ENCODE results near the gene SDCBP2. TPM values are rescaled to one million over a fixed set of nuclear protein-coding genes. Genes with fewer than 3 reads are reported as not detected.

SDCBP2 gene
- total and polyA plus RNA-seq, 2 of the 13 experiments (the other 11 are each of a cell fraction or from before 2014, with no cell fraction given): 1.2 to 2.4 TPM

DNA sequence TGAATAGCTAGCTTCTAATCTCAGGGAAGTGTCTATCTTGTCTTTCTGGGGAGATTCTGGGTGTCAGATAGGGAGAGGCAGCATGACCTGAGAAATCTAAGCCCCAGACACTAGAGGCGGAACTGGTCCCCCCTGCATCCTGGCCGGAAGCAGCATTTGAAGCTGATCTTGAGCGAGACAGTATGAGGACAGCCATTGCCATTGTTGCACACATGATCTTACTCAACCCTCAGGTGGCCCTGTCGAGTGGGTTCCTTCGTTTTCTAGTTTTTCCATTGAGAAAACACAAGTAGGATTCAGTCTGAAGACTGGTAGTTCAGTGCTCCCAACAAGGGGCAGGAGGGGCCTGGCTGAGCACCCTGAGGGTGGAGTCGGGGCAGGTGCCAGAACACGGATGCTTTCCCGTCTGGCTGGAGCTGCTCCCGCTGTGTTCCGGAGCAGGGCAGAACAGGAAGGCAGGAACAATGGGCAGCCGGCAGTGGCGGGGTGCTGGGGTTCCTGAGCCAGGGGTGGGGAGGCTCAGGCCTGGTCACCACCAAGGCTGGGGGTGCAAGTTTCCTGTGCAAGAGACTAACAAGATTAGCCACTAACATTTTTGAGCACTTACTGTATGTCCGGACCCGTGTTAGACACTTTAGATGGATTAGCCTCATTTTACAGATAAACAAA is 7.9 kb upstream of the SDCBP2 start (continued):
- TF ChIP-seq, protein P1, sequence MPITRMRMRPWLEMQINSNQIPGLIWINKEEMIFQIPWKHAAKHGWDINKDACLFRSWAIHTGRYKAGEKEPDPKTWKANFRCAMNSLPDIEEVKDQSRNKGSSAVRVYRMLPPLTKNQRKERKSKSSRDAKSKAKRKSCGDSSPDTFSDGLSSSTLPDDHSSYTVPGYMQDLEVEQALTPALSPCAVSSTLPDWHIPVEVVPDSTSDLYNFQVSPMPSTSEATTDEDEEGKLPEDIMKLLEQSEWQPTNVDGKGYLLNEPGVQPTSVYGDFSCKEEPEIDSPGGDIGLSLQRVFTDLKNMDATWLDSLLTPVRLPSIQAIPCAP (CRISPR knock-in tag; IDR thresholded peaks at IDR 0.05; ENCODE audit: low read depth): 0 out of 2 replicates have a peak, but pooled peaks have one; percentile 29
- 0 out of 4 replicates have a peak, but pooled peaks of 1 of the 2 experiments have one; percentile 35 for TF ChIP-seq POLR2A (IDR thresholded peaks at IDR 0.05; ENCODE audit: insufficient read depth in 1 of 2, low read depth in 2 of 2, low read length in 2 of 2)
- no peak for TF ChIP-seq TCF12 (IDR thresholded peaks at IDR 0.05)
- no peak for TF ChIP-seq TCF12 (CRISPR knock-in tag; IDR thresholded peaks at IDR 0.05)

GRCh38 chr20:1335961-1336698 is 7.2 kb upstream of the SDCBP2 start:
- Histone ChIP-seq H3K4me1 (ENCODE audit: insufficient read depth, low read length) (peaks cover 17% of the 10 kb centered on the region), H3K79me2 (ENCODE audit: insufficient read depth, low read length) (no peaks in the 10 kb centered on the region), H3K4me2 (ENCODE audit: low read depth, low read length) (no peak overlapping the region), H4K20me1 (ENCODE audit: insufficient read depth, low read length) (no peaks in the 10 kb centered on the region; the same call in 1 of the 2 replicates), H3K9ac (ENCODE audit: insufficient read depth, low read depth, low read length) (no peak overlapping the region), H3K4me3 (replicated peaks in 1 of 3; ENCODE audit: insufficient read depth in 1 of 3, low read depth in 2 of 3, low read length in 3 of 3) (no peak overlapping the region), H3K9me3 (ENCODE audit: low read length) (no peaks in the 10 kb centered on the region), H2AFZ (ENCODE audit: low read length) (no peak overlapping the region), H3K27ac (ENCODE audit: extremely low read length, insufficient read depth, low read length) (no peak overlapping the region), H3K27me3 (ENCODE audit: control insufficient read depth in 1 of 2, insufficient read depth in 2 of 2, low read length in 2 of 2) (no peaks in the 10 kb centered on the region), H3K36me3 (replicated peaks in 1 of 2; ENCODE audit: control insufficient read depth in 1 of 2, insufficient read depth in 2 of 2, low read length in 2 of 2) (peaks cover 5 to 13% of the 10 kb centered on the region in 2 experiments; a peak in 3 of 5 replicates)
- DNase-seq (ENCODE audit: low spot score): no peak
- ChIA-PET POLR2A (interaction anchor here (2.0 to 3.3 kb wide), 2 partner anchors 8 to 11 kb away, joined by 5 to 35 read pairs; no protein-coding TSS in a partner anchor), CTCF (ENCODE audit: low intra/inter-chr PET ratio, low total read pairs) (no interaction called here)
- BruUV-seq (replicated peaks): no TSS peak
- in situ Hi-C loops (cut with HindIII; ENCODE audit: extremely low pct_ligation_motif_present, low pct_unique_long_range_greater_than_20kb) (no loop called here), intact Hi-C loops (cut with micrococcal nuclease; ENCODE audit: unreplicated experiment) (no loop called here)
- WGBS (ENCODE audit: low lambda C conversion rate): 98% methylated on average over 6 of the region's 6 CpGs
- ATAC-seq: no peak
- no peak for FAIRE-seq
- TF ChIP-seq ZNF780A (CRISPR knock-in tag; IDR thresholded peaks at IDR 0.05) (no peak), TP53 (CRISPR knock-in tag; conservative IDR thresholded peaks at IDR 0.05) (no peak), POLR2A (IDR thresholded peaks at IDR 0.05; ENCODE audit: insufficient read depth in 1 of 2, low read depth in 2 of 2, low read length in 2 of 2) (peak in 1 of 2 experiments; percentile 30; a peak in 1 of 4 replicates), ZNF121 (CRISPR knock-in tag; IDR thresholded peaks at IDR 0.05) (no peak), HIC2 (CRISPR knock-in tag; IDR thresholded peaks at IDR 0.05; ENCODE audit: low read depth) (no peak), ZNF550 (CRISPR knock-in tag; IDR thresholded peaks at IDR 0.05; ENCODE audit: borderline replicate concordance) (no peak), ZMYM4 (CRISPR knock-in tag; IDR thresholded peaks at IDR 0.05) (no peak)
- TF ChIP-seq, protein P2, sequence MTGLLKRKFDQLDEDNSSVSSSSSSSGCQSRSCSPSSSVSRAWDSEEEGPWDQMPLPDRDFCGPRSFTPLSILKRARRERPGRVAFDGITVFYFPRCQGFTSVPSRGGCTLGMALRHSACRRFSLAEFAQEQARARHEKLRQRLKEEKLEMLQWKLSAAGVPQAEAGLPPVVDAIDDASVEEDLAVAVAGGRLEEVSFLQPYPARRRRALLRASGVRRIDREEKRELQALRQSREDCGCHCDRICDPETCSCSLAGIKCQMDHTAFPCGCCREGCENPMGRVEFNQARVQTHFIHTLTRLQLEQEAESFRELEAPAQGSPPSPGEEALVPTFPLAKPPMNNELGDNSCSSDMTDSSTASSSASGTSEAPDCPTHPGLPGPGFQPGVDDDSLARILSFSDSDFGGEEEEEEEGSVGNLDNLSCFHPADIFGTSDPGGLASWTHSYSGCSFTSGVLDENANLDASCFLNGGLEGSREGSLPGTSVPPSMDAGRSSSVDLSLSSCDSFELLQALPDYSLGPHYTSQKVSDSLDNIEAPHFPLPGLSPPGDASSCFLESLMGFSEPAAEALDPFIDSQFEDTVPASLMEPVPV (CRISPR knock-in tag; IDR thresholded peaks at IDR 0.05): no peak
- TF ChIP-seq, protein P3, sequence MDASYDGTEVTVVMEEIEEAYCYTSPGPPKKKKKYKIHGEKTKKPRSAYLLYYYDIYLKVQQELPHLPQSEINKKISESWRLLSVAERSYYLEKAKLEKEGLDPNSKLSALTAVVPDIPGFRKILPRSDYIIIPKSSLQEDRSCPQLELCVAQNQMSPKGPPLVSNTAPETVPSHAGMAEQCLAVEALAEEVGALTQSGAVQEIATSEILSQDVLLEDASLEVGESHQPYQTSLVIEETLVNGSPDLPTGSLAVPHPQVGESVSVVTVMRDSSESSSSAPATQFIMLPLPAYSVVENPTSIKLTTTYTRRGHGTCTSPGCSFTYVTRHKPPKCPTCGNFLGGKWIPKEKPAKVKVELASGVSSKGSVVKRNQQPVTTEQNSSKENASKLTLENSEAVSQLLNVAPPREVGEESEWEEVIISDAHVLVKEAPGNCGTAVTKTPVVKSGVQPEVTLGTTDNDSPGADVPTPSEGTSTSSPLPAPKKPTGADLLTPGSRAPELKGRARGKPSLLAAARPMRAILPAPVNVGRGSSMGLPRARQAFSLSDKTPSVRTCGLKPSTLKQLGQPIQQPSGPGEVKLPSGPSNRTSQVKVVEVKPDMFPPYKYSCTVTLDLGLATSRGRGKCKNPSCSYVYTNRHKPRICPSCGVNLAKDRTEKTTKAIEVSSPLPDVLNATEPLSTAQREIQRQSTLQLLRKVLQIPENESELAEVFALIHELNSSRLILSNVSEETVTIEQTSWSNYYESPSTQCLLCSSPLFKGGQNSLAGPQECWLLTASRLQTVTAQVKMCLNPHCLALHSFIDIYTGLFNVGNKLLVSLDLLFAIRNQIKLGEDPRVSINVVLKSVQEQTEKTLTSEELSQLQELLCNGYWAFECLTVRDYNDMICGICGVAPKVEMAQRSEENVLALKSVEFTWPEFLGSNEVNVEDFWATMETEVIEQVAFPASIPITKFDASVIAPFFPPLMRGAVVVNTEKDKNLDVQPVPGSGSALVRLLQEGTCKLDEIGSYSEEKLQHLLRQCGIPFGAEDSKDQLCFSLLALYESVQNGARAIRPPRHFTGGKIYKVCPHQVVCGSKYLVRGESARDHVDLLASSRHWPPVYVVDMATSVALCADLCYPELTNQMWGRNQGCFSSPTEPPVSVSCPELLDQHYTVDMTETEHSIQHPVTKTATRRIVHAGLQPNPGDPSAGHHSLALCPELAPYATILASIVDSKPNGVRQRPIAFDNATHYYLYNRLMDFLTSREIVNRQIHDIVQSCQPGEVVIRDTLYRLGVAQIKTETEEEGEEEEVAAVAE (CRISPR knock-in tag; IDR thresholded peaks at IDR 0.05; ENCODE audit: borderline replicate concordance): no peak
